Kidney glomerular epithelial cell (primary cell): ENCODE data around the gene WDR83.
A peak's percentile ranks its signal among the peaks of the same experiment; 100 is the strongest.
"Not testable (repeated sequence)": the region's sequence is repeated elsewhere in the genome, so short reads cannot be mapped to it uniquely, and the experiment has no call there.

ENCODE experiments used
- DNase-seq: peaks from one replicate; lab custom pipeline; 2025; lab: John Stamatoyannopoulos, UW

Gene WDR83

DNA sequence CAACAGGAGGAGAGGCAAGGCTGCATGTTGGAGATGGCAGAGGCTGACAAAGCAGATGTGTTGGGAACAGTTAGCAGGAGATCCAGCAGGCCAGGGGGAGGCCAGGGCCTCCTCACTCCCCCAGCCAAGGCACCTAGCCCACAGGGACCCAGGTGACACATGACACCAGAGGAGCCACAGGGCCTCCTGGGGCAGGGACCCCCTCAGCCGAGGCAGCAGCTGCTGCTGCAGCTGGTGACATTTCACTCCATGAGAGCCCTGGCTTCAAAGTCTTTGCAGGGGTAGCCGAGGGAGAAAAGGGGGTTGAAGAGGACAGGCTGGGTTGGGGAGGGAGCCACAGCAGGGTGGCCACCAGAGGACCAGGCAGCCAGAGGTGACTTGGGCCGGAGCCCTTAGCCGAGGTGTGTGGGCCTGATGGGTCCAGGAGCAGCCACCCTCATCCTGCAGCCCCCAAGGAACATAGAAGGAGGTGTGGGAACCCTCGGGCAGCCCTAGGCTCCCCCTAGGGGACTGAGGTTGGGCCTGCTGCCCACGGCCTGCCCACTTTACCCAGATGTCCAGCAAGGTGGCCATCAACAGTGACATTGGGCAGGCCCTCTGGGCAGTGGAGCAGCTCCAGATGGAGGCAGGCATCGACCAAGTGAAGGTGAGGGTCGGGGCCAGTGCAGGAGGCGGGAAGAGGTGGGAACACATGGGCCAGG, 21.0 kb downstream of the WDR83 start, which contains the start of gene GNG14:
GNG14 (plus strand) TSS at position 503 of the 701 bp plus-strand sequence; CDS start at position 554, 51 bp downstream.
- no peak for DNase-seq

DNA sequence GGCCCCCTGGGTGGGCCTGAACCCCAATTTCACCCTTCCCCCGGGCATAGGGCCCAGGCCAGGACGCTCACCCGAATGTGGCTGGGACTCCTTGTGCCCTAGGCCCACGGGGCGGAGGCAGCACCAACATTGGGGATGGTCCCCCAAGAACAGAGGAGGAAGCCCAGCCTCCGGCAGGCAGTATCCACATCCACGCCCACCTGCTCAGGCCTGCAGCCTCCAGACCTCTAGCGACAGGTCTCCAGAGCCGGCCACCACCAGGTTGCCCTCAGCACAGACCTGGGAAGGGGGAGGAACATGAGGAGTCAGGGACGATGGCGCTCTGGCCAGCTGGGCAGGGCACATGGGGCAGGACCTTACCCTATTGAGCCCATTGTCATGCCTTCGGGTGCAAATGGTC, 22.4 kb downstream of the WDR83 start:
- DNase-seq, result no peak

DNA sequence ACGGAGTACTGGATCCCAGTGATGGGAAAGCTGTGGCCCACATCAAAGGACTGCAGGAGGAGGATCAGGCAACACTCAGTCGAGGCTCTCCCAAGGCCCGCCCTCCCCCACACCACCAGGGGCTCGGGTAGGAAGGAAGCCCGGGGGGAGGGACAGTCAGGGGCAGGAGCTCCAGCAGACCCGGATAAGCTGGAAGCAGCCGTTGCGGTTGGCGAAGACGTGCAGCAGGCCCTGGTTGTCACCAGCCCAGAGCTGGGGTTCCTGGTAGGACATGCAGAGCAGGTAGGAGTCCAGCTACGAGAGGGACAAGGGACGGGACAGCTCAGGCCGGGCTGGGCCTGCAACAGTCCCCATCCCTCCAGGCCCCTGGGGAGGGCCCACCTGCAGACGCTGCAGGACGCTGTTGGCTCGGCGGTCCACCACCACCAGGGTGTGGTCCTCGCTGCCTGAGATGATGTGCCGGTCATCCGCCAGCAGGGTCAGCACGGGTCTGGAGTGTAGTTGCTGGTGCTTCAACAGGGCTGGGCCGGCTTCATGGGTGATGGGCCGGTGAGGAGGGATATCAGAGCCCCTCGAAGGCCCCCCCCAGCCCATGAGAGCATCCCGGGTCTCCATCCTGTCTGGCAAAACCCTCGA, 23.1 kb downstream of the WDR83 start:
- no peak for DNase-seq

DNA sequence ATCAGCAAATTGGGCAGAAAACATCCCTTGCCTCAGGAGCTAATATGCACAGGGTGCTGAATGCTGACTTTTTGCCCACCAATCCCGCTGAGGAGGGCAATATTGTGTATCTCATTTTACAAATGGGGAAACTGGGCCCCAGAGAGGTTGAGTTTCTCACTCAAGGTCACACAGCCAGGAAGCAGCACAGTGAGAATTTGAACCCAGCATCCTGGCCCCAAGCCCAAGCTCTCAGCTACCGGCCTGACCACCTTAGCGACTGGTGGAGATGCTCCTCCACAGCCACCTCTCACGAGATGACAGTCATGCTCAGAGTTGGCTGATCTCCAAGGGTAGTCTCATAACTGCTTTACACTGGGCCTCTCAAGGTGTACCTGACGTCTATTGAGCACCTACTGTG, 26.4 kb downstream of the WDR83 start:
- no peak for DNase-seq

DNA sequence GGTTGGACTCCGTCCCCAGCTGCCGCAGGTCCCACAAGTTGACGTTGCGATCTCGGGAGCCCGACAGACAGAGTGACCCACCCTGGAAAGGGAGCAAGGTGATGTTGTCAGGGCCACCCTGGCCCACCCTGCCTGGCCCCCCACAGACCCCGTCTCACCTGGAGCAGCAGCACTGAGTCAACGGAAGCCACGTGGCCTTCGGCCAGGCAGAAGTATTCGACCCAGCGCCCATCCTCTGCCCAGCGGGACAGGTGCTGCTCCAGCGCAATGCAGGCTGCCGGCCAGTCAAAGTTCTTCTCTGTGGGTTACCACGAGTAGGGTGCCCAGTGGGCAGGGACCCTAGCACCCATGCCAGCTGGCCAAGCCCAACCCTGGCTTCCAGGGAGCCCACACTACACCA, 28.0 kb downstream of the WDR83 start:
- no peak for DNase-seq

DNA sequence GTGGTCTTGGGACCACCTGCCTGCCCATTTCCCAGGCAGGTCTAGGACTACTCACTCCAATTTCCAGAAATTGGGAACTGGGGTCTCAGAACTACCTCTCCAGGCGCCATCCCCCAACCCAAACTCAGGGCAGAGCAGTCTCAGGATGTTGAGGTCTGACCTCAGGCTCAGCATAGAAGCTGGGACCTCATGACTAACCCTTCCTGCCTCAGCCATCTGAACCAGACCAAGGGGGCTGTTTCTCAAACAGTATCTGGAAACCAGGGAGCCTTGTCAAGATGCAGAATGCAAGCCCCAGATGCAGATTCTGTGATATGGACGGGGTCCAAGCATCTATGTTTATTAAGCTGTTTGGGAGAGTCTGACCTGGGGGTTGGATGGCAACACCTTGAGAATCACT, 28.5 kb downstream of the WDR83 start:
- DNase-seq, result no peak

DNA sequence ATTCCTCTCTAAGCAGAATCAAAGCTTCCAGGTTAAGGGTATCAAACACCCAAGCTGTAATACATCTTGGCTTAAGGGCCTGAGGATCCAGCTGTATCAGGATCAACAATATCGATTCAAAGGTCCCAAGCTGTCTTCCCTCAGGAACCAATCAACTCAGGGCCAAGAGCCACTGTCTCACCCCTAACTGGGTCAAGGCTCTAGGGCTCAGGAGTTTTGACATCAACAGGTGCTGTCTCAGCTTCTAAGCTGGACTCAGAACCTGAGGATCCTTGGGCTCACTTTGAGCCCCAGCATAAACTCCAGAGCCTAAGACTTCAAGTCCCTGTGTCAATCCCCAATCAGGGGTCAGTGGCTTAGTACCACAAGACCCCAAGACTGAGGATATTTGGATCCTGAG, 28.9 kb downstream of the WDR83 start:
- no peak for DNase-seq

DNA sequence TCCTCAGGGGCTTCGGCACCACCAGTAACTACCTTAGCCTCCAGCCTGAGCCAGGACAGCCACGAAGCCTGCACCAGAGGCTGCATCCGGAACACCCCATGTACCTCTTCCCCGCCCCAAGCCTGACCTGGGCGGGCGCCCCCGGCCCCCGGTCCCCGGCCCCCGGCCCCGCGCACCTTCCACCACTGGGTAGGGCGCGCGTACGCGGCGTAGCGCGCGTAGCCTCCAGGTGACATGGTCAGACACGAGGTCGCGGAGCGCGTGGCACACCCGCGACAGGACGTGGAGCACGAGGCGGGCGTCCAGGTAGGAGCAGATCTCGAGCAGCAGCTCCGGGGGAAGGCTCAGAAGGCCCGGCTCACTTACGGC, 29.4 kb downstream of the WDR83 start:
- no peak for DNase-seq

DNA sequence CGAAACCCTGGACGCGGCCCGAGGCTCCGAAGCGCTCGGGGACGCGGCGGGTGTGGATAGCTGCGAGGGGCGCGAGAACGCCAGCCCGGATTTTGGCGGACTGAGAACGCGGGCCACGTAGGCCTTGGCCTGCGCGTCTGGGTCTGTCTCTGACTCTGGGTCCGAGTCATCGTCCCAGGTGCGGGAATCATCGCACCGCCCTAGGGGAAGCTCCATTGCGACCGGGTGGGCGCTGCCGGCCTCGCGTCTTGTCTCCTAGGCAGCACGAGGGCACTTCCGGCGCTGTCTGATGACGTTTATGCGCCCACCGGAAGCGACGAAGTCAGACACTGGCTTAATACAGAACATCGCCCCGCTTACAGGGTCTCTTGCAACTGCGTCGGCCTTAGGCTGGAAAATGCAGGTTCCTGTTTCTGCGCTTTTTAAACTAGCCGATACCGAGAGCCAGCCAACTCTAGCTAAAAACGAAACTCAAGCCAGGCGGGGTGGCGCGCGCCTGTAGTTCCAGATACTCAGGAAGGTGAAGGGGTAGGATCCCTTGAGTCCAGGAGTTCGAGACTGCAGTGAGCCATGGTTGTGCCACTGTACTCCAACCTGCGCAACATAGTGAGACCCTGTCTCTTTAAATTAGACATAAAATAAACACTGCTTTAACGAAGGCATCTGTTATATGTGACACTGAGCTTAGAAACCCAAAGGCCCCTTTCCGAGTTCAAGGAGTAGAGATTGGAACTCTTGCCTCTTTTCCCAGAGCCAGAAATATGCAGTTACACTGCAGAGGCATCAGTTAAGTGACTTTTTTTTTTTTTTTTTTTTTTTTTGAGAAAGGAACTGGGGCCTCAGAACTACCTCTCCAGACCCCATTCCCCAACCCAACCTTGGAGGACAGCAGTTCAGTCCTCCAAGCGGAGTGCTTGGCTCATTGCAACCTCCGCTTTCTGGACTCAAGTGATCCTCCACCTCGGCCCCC, 30.0 kb downstream of the WDR83 start, which contains the start of gene FBXW9:
FBXW9 (minus strand) TSS at position 266 of the 970 bp plus-strand sequence; CDS start at position 216, 50 bp downstream.
- DNase-seq, result peak; percentile 66

DNA sequence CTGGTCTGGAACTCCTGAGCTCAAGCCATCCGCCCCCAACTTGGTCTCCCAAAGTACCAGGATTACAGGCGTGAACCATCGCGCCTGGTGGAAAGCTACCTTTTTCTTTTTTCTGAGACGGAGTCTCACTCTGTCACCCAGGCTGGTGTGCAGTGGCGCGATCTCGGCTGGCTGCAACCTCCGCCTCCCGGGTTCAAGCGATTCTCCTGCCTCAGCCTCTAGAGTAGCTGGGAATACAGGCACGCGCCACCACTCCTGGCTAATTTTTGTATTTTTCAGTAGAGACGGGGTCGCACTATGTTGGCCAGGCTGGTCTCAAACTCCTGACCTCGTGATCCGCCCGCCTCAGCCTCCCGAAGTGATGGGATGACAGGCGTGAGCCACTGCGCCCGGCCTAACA, 30.8 kb downstream of the WDR83 start:
- DNase-seq, result not testable (repeated sequence)

DNA sequence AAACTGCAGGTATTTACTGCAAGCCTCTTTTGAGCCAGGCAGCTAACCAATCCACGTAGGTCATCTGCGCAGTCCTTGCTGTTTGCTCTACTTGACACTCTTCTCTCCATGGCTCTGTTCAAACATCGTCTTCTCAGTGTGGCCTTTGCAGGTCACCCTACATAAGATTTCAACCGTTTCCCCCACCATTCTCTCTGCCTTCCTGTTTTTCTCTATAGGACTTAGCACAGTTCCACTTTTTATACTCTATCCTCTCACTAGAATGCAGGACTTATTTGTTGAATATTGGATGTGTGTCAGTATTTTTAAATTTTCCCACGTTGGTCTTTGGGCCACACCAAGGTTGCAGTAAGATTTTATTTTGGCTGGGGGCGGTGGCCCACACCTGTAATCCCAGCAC, 31.5 kb downstream of the WDR83 start:
- no peak for DNase-seq

DNA sequence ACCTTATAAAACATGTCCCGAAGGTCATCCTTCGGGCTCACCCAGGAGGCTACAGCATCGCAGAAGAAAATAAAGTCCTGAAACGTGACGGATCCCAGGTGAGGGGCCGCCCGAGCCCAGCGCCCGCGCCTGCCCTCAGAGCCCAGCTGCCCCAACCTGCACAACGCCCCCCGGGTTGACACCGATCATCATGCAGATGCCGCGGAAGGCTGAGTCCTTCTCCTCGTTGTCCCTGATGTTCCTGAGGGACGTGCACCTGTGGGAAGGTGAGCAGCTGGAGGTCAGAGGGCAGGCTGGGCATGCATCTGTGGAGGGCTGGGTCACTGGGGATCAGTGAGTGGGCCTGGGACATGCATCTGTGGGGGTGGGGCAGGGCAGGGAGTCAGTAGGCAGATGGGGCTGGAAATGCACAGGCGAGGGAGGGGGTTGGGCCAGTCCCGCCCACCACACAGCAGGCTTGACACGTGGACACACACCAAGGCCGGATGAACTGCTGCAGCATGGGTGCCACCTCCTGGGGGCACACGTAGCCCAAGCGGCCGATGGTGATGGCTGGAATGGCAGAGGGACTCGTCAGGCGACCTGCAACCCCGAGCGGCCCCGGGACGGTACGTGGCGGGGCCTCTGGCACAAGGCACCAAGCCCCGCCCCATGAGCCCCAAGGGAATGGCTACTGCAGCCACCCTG, 35.1 kb downstream of the WDR83 start:
- no peak for DNase-seq

DNA sequence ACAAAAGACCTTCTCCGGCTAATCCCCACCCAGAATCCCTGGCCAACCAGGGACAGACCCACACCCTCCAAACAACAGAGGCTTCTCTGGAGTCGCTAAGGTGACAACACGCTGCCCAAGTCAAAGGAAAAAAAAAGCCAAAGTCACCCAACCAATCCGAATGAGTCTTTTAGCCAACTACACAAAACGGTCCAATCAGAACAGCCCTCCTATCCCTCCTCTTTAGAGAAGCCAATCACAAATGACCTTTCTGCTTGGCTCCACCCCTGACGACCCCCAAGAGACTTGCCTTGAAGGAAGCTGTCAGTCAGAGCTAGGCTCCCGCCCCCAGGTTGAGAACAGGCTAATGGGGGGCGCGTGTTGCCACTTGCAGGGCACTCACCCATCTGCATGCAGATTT, 36.4 kb downstream of the WDR83 start:
- DNase-seq, result peak; percentile 29

DNA sequence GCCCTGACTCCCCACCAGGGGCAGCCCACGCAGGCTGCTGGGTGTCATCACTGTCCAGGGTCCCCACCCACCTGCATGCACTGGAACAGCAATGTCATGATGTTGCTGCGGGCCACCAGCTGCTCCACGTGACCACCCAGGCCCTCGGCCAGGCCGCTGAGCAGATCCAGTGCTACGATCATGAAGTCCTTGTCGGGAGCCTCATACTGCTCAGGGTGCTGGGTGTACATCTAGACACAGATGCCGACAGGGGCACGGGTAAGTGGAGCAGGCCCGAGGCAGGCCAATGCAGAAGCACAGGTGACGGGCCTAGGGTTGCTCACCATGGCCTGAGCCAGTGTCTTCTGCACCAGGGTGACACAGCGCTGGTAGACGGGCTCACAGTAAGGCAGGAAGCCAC, 38.6 kb downstream of the WDR83 start:
- no peak for DNase-seq

DNA sequence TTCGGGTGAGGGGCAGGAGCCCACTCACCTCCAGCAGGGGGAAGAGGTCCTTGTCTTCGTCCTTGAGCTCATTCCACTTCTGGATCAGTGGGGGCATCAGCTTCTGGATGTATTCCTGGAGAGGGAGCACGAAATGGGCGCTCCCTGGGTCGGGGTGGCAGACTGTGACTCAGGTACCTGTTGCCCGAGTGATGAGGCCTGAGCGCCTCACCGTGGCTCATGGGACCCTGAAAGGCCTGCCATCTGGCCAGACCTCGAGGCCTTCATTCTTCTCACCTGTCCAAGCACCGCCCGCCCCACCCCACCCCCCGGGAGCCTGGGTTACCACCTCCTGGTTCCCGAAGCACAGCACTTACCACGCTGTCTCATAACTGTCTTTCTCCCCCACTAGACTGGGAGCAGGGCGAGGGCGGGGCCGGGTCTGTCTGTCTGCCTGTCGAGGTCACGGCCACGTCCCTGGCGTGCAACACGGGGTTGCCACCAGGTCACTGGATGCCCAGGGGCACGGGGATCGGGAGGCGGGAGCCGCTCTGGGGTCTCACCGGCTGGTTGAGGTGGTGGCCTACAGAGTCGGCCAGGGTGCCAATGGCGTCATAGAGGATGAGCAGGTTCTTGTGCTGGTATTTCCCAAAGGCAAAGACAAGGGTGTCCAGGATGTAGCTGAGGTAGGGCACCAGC, 39.2 kb downstream of the WDR83 start:
- no peak for DNase-seq

DNA sequence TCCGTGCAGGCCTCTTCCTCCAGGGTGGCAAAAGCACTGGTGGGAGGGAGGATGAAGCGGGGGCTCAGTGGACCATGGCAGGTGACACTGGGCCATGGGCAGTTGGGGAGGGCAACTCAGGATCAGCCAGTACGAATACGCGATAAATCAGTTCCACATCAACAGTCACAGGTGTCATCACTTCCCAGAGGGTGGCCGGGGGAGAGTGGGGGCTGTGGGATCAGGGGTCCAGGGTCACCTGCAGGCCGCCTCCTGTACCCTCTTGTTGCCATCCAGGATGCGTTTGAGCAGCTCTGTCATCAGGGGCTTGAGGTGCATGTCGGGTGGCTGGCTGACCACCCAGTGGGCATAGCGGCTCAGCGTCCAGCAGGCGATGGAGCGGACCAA, 39.7 kb downstream of the WDR83 start:
- DNase-seq, result no peak

DNA sequence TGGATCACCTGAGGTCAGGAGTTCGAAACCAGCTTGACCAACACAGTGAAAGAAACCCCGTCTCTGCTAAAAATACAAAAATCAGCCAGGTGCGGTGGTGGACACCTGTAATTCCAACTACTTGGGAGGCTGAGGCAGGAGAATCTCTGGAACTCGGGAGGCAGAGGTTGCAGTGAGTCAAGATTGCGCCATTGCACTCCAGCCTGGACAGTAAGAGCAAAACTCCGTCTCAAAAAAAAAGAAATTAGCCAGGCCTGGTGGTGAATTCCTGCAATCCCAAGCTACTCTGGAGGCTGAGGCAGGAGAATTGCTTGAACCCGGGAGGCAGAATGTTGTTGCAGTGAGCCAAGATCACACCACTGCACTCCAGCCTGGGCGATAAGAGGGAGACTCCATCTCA, 42.0 kb downstream of the WDR83 start:
- no peak for DNase-seq

DNA sequence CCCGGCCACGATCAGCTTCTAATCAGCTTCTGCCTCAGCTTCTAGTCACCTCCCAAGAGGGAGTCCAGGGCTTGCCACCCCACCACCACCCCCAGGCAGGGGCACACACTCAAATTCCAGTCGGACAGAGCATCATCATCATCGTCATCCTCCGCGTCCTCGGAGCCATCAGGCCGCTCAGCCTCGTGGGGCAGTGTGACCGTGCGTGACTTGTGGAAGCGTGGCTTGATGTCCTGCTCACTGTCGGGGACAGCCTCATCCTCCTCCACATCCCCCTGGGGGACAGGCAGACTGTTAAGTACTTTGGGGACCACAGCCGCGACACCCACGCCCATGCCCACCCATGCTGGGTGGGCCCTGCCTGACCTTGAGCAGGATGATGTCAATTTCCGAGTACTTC, 44.6 kb downstream of the WDR83 start:
- DNase-seq, result no peak

DNA sequence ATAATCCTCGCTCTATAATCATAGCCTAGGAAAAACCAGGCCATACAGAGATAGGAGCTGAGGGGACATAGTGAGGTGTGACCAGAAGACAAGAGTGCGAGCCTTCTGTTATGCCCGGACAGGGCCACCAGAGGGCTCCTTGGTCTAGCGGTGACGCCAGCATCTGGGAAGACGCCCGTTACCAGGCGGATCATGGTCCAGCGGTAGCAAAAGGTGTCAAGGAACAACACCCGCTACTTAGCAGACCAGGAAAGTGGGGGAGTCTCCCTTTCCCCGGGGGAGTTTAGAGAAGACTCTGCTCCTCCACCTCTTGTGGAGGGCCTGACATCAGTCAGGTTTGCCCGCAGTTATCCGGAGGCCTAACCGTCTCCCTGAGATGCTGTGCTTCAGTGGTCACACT, 45.5 kb downstream of the WDR83 start:
- DNase-seq, result not testable (repeated sequence)

DNA sequence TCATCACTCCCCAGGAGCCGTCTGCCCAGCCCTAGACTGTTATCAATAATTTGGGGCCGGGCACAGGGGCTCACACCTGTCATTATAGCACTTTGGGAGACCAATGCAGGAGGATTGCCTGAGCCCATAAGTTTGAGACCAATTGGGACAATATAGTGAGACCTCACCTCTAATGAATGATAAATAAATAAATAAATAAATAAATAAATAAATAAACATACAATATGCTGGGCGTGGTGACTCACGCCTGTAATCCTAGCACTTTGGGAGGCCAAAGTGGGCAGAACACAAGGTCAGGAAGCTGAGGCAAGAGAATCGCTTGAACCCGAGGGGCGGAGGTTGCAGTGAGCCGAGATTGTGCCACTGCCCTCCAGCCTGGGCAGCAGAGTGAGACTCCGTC, 46.7 kb downstream of the WDR83 start:
- DNase-seq, result not testable (repeated sequence)

DNA sequence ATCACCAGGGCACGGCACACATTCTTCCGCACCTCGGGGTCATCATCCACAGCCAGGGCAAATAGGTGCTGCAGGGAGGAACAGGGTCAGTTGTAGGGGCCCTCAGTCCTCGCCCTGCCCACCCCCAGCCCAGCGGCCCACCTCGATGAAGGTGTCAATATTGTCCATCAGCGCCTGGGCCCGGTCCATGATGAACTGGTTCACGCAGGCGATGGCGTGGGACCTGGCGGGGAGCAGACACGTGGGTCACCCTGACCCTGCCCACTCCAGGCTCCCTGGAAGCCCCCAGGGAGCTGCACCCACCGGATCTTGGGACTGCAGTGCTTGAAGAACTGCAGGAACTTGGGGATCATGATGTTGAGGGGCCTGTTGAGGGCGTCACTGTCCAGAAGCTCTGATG, 48.5 kb downstream of the WDR83 start:
- DNase-seq, result no peak

DNA sequence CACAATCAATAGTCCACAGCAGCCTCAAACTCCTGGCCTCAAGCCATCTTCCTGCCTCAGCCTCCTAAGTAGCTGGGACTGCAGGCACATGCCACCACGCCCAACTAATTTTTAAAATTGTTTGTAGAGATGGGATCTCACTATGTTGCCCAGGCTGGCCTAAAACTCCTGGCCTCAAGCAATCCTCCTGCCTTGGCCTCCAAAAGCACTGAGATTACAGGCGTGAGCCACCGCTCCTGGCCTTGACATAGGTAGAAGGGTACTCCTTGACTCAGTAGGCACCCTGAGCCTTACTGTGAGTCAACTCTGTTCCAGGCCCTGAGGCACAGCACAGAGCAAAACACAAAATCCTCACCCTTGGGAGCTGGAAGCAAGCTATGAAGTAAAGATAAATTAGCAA, 49.3 kb downstream of the WDR83 start:
- no peak for DNase-seq
